ENCODE results near the gene GALT. TPM values are rescaled to one million over a fixed set of nuclear protein-coding genes. Genes with fewer than 3 reads are reported as not detected.

The GALT gene
- polyA plus RNA-seq (2013, experiment 1 of 4) = 40.8 TPM
- polyA plus RNA-seq (2013, experiment 2 of 4) = 40.2 TPM
- 36.7 TPM for polyA plus RNA-seq (2013, experiment 3 of 4)
- polyA plus RNA-seq (2013, experiment 4 of 4) = 37.8 TPM

DNA sequence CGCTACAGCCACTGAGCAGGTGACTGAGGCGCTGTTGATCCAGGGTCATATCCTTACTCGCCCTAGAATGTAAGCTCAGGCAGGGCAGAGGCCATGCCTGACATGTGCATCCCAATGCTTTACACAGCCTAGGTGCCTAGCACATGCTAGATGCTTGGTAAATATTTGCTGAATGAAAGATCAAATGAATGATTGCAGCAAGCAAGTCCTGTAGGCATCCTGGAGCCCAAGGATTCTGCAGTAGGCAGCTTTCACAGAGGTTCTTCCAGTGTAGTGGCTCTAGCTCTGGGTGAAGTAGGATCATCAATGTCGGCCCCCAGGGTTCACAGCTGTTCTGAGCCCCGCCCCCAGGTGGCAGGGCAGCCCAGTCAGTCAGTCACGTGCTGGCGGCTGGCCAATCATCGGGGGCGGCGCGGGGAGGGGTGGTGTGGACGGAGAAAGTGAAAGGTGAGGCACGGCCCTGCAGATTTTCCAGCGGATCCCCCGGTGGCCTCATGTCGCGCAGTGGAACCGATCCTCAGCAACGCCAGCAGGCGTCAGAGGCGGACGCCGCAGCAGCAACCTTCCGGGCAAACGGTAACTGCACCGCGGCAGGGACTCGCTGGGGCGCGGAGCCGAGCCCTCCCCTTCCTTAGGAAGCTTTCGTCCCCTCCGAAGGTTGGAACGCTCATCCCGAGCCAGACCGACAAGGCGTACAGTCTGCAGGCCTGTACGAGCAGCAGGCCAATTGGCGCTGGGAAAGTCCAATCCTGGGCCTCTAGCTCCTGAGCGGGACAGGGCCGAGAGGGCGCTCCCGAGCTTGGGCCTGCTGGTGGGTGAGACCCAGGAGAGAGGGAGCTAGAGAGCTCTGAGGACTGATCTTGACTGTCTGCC is at the start of gene GALT:
GALT (plus strand) TSS at position 465 of the 873 bp plus-strand sequence; CDS start at position 495, 30 bp downstream.
- peak within 1 kb of the TSS; percentile 49 for H3K4me3 ChIP-seq (ENCODE audit: insufficient read depth, low read depth, low read length)
- H3K27me3 ChIP-seq (ENCODE audit: control insufficient read depth, insufficient read depth, low read length, poor library complexity, severe bottlenecking) = no peaks in the 10 kb centered on the region
- peaks cover 7% of the 10 kb centered on the region for H3K36me3 ChIP-seq (ENCODE audit: control insufficient read depth, insufficient read depth, low read length)
- peak within 1 kb of the TSS; percentile 52 for H3K27ac ChIP-seq (ENCODE audit: insufficient read depth, low read depth, low read length, poor library complexity, severe bottlenecking)
- WGBS, 2 experiments = 5 to 6% methylated on average over 43 of the region's 43 CpGs
- H3K9me3 ChIP-seq (ENCODE audit: control insufficient read depth, low read length) = no peaks in the 10 kb centered on the region
- peaks cover 22% of the 10 kb centered on the region for H3K4me1 ChIP-seq (ENCODE audit: control insufficient read depth, insufficient read depth, low read length)

DNA sequence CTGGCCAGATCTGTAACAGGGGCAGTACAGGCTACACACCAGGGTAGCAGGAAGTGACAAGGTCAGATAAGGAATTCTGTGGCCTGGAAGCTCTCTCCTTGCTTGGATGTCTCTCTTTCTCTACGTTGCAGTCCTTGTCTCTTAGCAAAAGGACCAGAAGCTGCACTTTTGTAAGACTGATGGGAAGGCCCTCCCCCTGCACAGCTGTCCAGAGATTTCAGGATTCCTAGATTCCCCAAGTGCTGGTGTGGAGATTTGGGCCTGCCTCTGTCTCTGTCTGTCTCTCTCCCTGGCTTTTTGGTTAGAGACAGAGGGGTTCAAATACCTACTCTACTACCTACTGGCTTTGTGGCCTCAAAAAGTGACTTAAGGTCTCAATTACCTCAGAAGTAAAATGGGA is 46.9 kb upstream of the GALT start:
- Histone ChIP-seq H3K9me3 (ENCODE audit: control insufficient read depth, low read length) (no peaks in the 10 kb centered on the region), H3K27me3 (ENCODE audit: control insufficient read depth, insufficient read depth, low read length, poor library complexity, severe bottlenecking) (no peaks in the 10 kb centered on the region), H3K36me3 (ENCODE audit: control insufficient read depth, insufficient read depth, low read length) (no peaks in the 10 kb centered on the region), H3K4me3 (ENCODE audit: insufficient read depth, low read depth, low read length) (no peak overlapping the region), H3K27ac (ENCODE audit: insufficient read depth, low read depth, low read length, poor library complexity, severe bottlenecking) (no peak overlapping the region), H3K4me1 (ENCODE audit: control insufficient read depth, insufficient read depth, low read length) (peaks cover 8% of the 10 kb centered on the region)
- WGBS, 2 experiments = 67 to 77% methylated on average over 1 of the region's 1 CpG

DNA sequence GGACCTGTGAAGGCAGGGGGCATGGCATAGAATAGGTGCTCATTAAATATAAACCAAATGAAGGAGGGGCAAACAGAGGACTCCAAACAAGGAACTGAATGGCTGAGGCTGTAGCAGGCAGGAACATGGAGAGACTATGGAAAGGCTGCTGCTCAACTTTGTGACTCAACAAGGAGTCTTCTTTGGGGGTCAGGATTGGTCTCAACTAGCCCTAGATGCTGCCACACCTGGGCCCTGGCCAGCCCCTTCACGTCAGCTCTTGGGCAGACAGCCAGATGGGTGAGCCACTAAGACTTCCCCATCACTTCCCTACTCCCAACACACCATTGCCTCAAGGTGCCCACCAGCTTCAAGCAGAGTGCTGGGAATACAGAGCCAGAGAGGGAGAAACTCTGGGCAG is 45.6 kb upstream of the GALT start:
- 92 to 100% methylated on average over 1 of the region's 1 CpG for WGBS, 2 experiments
- Histone ChIP-seq H3K36me3 (ENCODE audit: control insufficient read depth, insufficient read depth, low read length) (no peaks in the 10 kb centered on the region), H3K4me3 (ENCODE audit: insufficient read depth, low read depth, low read length) (no peak overlapping the region), H3K9me3 (ENCODE audit: control insufficient read depth, low read length) (no peaks in the 10 kb centered on the region), H3K4me1 (ENCODE audit: control insufficient read depth, insufficient read depth, low read length) (peaks cover 8% of the 10 kb centered on the region), H3K27me3 (ENCODE audit: control insufficient read depth, insufficient read depth, low read length, poor library complexity, severe bottlenecking) (peaks cover 7% of the 10 kb centered on the region), H3K27ac (ENCODE audit: insufficient read depth, low read depth, low read length, poor library complexity, severe bottlenecking) (no peak overlapping the region)

DNA sequence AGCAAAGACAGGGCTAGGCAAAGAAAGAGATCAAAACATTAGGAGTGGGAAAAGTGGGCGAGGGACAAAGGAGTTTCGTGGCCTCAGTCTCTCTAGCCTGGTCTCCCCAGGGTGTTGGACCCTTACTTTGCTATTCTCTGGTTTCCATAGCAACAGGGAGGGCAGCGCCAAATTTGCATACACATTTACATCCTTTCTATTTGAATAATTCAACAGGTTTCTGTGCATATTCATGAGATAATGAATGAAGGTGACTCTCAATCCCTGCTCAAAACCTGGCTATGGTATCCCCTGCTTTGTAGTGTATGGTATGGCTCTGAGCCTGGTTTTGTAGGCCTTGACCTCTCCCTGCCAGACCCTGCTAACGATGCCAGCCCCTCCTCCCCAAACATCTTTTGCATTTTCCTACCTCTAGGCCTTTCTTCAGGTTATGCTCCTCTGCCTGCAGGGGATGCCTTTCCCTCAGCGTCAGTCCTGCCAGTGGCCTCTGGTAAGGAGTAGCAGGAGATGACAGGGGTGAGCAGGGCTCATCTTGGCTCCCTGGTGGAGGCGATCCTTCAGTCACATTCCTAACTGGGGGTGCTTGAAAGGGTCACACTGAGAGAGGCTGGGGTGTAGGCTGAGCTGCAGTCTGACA is 44.4 kb upstream of the GALT start:
- H3K4me1 ChIP-seq (ENCODE audit: control insufficient read depth, insufficient read depth, low read length) = peaks cover 8% of the 10 kb centered on the region
- H3K9me3 ChIP-seq (ENCODE audit: control insufficient read depth, low read length) = no peaks in the 10 kb centered on the region
- H3K27me3 ChIP-seq (ENCODE audit: control insufficient read depth, insufficient read depth, low read length, poor library complexity, severe bottlenecking) = peaks cover 7% of the 10 kb centered on the region
- 47 to 57% methylated on average over 5 to 6 of the region's 6 CpGs for WGBS, 2 experiments
- no peak overlapping the region for H3K27ac ChIP-seq (ENCODE audit: insufficient read depth, low read depth, low read length, poor library complexity, severe bottlenecking)
- no peaks in the 10 kb centered on the region for H3K36me3 ChIP-seq (ENCODE audit: control insufficient read depth, insufficient read depth, low read length)
- H3K4me3 ChIP-seq (ENCODE audit: insufficient read depth, low read depth, low read length) = no peak overlapping the region

DNA sequence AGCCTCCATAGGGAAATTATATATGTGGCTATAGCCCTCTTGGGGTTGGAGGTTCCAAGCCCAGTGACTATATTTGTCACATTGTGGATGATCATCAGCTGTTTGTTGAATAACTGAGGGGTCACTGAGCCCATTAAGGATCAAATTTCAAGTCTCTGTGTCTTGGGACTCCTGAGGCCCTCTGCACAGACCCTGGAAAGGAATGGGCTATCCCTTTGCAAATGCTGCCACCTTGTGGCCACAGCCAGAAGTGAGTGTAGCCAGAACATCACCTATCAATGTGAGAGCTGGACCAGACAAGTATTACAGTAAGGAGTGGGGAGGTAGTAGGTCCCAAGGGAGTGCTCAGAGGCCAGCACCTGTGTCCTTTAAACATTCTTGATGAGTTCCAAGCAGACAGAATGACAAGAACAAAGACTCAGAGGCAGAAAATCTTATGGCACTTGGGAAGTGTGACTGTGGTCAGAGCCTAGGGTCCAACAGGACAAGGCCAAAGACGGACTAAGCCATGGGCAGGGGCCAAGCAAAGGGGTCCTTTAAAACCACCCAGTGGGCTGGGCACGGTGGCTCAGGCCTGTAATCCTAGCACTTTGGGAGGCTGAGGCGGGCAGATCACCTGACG is 42.8 kb upstream of the GALT start:
- Histone ChIP-seq H3K4me3 (ENCODE audit: insufficient read depth, low read depth, low read length) (no peak overlapping the region), H3K36me3 (ENCODE audit: control insufficient read depth, insufficient read depth, low read length) (no peaks in the 10 kb centered on the region), H3K9me3 (ENCODE audit: control insufficient read depth, low read length) (no peaks in the 10 kb centered on the region), H3K27me3 (ENCODE audit: control insufficient read depth, insufficient read depth, low read length, poor library complexity, severe bottlenecking) (peaks cover 7% of the 10 kb centered on the region), H3K27ac (ENCODE audit: insufficient read depth, low read depth, low read length, poor library complexity, severe bottlenecking) (no peak overlapping the region), H3K4me1 (ENCODE audit: control insufficient read depth, insufficient read depth, low read length) (peaks cover 8% of the 10 kb centered on the region)
- WGBS, 2 experiments = 54 to 66% methylated on average over 4 of the region's 4 CpGs

DNA sequence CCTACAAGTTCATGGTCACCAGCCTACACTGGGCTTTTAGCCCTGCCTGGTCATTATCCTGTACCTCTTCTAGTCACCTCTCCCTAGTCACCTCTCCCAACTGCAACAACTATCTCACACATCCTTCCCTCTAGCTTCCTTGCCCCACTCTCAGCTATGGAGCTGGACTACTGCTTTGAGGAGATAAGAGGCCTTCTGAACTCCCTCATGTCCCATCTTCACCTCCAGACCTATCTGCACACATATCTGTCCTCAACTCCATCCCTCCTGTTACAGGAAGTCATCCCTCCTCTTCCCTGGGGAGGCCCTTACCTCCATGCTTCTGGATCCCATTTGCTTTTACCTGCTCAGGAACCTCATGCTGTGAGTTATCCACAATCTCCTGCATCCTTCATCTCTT is 40.3 kb upstream of the GALT start:
- no peak overlapping the region for H3K4me3 ChIP-seq (ENCODE audit: insufficient read depth, low read depth, low read length)
- H3K9me3 ChIP-seq (ENCODE audit: control insufficient read depth, low read length) = no peaks in the 10 kb centered on the region
- no peaks in the 10 kb centered on the region for H3K36me3 ChIP-seq (ENCODE audit: control insufficient read depth, insufficient read depth, low read length)
- peaks cover 18% of the 10 kb centered on the region for H3K4me1 ChIP-seq (ENCODE audit: control insufficient read depth, insufficient read depth, low read length)
- H3K27ac ChIP-seq (ENCODE audit: insufficient read depth, low read depth, low read length, poor library complexity, severe bottlenecking) = no peak overlapping the region
- H3K27me3 ChIP-seq (ENCODE audit: control insufficient read depth, insufficient read depth, low read length, poor library complexity, severe bottlenecking) = peaks cover 7% of the 10 kb centered on the region

DNA sequence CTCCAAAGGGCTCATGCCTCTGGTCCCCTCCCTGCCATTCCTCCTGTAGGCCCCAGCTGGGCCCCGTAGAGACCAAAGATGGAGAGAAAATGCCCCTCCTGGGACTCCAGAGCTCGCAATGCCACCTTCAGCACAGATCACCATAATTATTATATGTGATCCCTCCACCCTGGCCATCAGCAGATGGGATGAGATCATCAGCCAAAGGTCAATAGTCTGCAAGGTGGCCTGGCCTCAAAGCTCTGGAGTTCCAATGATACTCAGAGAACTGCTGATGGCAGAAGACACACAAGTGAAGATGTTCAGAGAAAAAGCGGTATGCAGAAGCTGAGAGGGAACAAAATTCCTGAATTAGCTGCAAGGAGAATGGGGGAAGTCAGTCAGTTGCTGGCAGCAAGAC is 39.6 kb upstream of the GALT start:
- WGBS, 2 experiments = 93% methylated on average over 3 of the region's 3 CpGs

DNA sequence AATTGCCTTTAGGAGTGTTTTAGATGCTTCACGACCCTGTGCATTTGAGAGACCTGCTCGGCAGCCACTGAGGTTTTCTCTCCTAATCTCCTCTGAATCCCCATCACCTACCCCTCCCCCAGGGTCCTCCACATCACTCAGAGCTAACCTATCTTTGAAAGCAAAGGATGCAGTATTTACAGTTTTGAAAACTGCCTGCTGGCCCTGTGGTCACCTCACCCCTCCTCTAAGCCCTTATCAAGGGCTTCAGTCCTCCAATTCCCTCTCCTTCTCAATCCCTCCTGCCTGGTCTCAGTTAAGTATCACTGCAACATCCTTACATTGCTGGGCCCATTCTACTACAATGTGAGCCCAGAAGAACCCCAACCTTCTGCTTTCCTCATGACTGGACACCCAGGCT is 39.1 kb upstream of the GALT start:
- peaks cover 8% of the 10 kb centered on the region for H3K27me3 ChIP-seq (ENCODE audit: control insufficient read depth, insufficient read depth, low read length, poor library complexity, severe bottlenecking)
- H3K9me3 ChIP-seq (ENCODE audit: control insufficient read depth, low read length) = no peaks in the 10 kb centered on the region
- no peak overlapping the region for H3K27ac ChIP-seq (ENCODE audit: insufficient read depth, low read depth, low read length, poor library complexity, severe bottlenecking)
- peaks cover 13% of the 10 kb centered on the region for H3K4me1 ChIP-seq (ENCODE audit: control insufficient read depth, insufficient read depth, low read length)
- 69 to 71% methylated on average over 2 of the region's 2 CpGs for WGBS, 2 experiments
- no peak overlapping the region for H3K4me3 ChIP-seq (ENCODE audit: insufficient read depth, low read depth, low read length)
- no peaks in the 10 kb centered on the region for H3K36me3 ChIP-seq (ENCODE audit: control insufficient read depth, insufficient read depth, low read length)

More for the DNA sequence above, 39.6 kb upstream of the GALT start:
- H3K9me3 ChIP-seq (ENCODE audit: control insufficient read depth, low read length) = no peaks in the 10 kb centered on the region
- no peak overlapping the region for H3K27ac ChIP-seq (ENCODE audit: insufficient read depth, low read depth, low read length, poor library complexity, severe bottlenecking)
- H3K4me3 ChIP-seq (ENCODE audit: insufficient read depth, low read depth, low read length) = no peak overlapping the region
- peaks cover 17% of the 10 kb centered on the region for H3K4me1 ChIP-seq (ENCODE audit: control insufficient read depth, insufficient read depth, low read length)
- no peaks in the 10 kb centered on the region for H3K36me3 ChIP-seq (ENCODE audit: control insufficient read depth, insufficient read depth, low read length)
- peaks cover 7% of the 10 kb centered on the region for H3K27me3 ChIP-seq (ENCODE audit: control insufficient read depth, insufficient read depth, low read length, poor library complexity, severe bottlenecking)

DNA sequence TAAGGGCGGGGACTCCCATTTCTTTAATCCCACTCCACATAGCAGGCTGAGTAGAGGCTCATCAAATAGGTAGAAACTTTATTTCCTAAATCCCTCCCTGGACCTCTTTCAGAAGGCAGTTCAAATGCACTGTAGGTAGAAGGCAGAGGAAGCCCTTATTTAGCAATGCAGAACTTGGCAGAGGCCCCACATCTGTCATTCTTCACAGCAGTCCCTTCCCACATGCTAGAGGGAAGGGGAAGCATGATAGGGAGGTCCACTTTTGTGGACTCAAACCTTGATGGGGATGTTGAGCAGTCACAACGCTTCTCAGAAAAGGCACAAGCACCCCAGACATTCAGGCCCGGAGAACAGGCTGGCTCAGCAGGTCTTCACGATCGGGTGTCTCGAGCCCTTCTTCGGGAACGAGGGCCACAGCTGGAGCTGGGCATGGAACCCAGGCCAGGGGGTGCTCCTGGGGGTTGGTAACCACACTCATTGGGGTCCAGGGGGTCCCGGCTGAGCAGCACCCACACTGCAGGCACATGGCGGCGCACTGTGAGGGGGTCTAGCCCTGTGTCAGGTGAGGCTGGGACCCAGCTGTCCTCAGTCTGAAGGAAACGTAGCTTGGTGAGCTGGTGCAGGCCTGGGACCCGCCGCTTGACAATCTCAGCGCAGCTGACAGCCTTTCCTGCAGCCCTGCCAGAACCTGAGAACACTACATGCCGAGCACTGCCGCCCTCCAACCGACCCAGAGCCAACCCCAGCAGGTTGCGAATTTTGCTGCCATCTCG is 35.9 kb upstream of the GALT start:
- Histone ChIP-seq H3K4me1 (ENCODE audit: control insufficient read depth, insufficient read depth, low read length) (peaks cover 9% of the 10 kb centered on the region), H3K27ac (ENCODE audit: insufficient read depth, low read depth, low read length, poor library complexity, severe bottlenecking) (no peak overlapping the region), H3K4me3 (ENCODE audit: insufficient read depth, low read depth, low read length) (peak overlapping the region; percentile 56), H3K9me3 (ENCODE audit: control insufficient read depth, low read length) (no peaks in the 10 kb centered on the region), H3K36me3 (ENCODE audit: control insufficient read depth, insufficient read depth, low read length) (no peaks in the 10 kb centered on the region), H3K27me3 (ENCODE audit: control insufficient read depth, insufficient read depth, low read length, poor library complexity, severe bottlenecking) (peaks cover 5% of the 10 kb centered on the region)
- WGBS, 2 experiments = 91% methylated on average over 20 of the region's 20 CpGs
